PC-9 (cell line): ENCODE measurements around the gene USP34.

Source experiments
- EZH2 ChIP-seq: fragments of 200-600 bp; sonication (generic); IDR thresholded peaks from 2 replicates; pipeline ENCODE4 v1.8.0; 2017; ENCODE audit warnings: antibody characterized with exemption, low read depth
- TF ChIP-seq, protein P1 (sequence below): fragments of 200-600 bp; sonication (generic); conservative IDR thresholded peaks from 2 replicates; pipeline ENCODE4 v1.6.1; 2017; ENCODE audit warnings: mixed run types, antibody characterized with exemption, mild to moderate bottlenecking, moderate library complexity

DNA sequence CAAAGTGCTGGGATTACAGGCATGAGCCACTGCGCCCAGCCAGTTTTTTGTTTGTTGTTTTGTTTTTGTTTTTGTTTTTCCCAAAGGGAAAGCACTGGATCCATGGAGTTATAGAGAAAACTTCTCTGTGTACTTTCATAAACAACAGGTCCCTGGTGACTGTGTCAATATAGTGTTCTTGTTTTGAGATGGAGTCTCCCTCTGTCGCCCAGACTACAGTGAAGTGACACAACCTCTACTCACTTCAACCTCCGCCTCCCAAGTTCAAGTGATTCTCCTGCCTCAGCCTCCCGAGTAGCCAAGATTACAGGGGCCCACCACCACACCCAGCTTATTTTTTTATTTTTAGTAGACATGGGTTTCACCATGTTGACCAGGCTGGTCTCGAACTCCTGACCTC, 16.5 kb downstream of the USP34 start:
- no peak for TF ChIP-seq EZH2
- TF ChIP-seq, protein P1, sequence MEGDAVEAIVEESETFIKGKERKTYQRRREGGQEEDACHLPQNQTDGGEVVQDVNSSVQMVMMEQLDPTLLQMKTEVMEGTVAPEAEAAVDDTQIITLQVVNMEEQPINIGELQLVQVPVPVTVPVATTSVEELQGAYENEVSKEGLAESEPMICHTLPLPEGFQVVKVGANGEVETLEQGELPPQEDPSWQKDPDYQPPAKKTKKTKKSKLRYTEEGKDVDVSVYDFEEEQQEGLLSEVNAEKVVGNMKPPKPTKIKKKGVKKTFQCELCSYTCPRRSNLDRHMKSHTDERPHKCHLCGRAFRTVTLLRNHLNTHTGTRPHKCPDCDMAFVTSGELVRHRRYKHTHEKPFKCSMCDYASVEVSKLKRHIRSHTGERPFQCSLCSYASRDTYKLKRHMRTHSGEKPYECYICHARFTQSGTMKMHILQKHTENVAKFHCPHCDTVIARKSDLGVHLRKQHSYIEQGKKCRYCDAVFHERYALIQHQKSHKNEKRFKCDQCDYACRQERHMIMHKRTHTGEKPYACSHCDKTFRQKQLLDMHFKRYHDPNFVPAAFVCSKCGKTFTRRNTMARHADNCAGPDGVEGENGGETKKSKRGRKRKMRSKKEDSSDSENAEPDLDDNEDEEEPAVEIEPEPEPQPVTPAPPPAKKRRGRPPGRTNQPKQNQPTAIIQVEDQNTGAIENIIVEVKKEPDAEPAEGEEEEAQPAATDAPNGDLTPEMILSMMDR: no peak
